Lower lobe of right lung (tissue), 2 donors: ENCODE results near the gene CNOT2. TPM values are rescaled to one million over a fixed set of nuclear protein-coding genes. Genes with fewer than 3 reads are reported as not detected.

Experiments
- ATAC-seq, 2 donors: fragments of 200-7000 bp; cut with Tn5 transposase; one replicate each; pipeline ENCODE4 v1.9.1; 2020 to 2022; ENCODE audit warnings: mild to moderate bottlenecking in 2 of 2, moderate library complexity in 2 of 2
- DNase-seq: peaks from one replicate; pipeline ENCODE4 v3.0.0-alpha.2; 2020
- H3K27ac ChIP-seq: fragments of 200-600 bp; one replicate; pipeline ENCODE4 v1.8.0; 2022
- H3K27me3 ChIP-seq: fragments of 200-600 bp; one replicate; pipeline ENCODE4 v1.8.0; 2022; ENCODE audit warnings: low read depth
- H3K36me3 ChIP-seq: fragments of 200-600 bp; one replicate; pipeline ENCODE4 v1.8.0; 2022; ENCODE audit warnings: mild to moderate bottlenecking
- H3K4me1 ChIP-seq: fragments of 200-600 bp; one replicate; pipeline ENCODE4 v1.8.0; 2022
- H3K4me3 ChIP-seq: fragments of 200-600 bp; one replicate; pipeline ENCODE4 v1.8.0; 2022; ENCODE audit warnings: mild to moderate bottlenecking
- H3K9me3 ChIP-seq: fragments of 200-600 bp; one replicate; pipeline ENCODE4 v1.8.0; 2022
- intact Hi-C: fragments of 100-400 bp; cut with DNase I; formaldehyde crosslinking; loops from one replicate; pipeline ENCODE4 v1.11.0; 2022
- total RNA-seq: library from RNA; stranded (reverse); fragmentation: NEBNext Ultra II Directional; extraction: Animal tissue kit (Norgen Biotek cat#: 25700); gene quantifications from one replicate; pipeline ENCODE4 v1.2.1, GENCODE V29; 2021
- TF ChIP-seq, protein P1 (sequence below): fragments of 200-600 bp; IDR thresholded peaks from one replicate; pipeline ENCODE4 v1.8.0; 2022; ENCODE audit warnings: antibody characterized with exemption, mild to moderate bottlenecking
- donor health status: DM: no; HTN: yes; CAD: no; lungs with severe emphysema.

Gene CNOT2
- total RNA-seq, 1 donor from 2014 or later, result 66.2 TPM

DNA sequence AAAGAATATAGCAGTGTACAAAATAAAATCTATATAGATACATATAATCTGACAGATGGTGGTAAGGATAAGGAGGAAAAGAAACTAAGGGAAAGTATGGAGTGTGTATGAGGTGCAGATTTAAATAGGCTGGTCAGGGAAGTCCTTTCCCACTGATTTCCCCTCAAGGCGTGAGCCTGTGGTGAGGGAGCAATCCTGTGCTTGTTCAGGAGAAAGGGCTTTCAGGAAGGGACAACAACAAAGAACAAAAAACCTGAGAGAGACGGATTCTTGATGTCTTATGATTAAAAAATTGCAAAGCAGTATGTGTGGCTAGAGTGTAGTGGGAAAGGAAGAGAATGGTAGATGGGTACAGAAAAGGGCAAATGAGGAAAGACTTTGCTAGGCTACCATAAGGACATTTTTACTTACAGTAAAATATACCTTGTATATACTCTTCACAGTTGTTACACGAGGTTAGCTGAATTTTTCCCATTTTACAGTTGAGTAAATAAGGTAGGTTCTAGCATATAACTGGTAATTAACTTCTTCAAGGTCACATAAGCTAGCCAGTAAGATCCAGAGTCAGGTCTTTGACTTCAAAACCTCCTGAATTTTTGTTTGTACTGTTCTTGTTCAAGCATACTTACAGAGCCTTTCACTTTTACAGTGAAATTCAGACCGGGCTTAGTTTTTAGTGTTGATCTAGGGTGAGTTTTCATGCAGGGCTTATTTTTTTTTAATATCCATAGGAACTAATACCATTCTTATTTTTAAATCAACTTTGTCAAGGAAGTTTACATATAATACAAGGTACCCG, 15.6 kb downstream of the CNOT2 start:
- DNase-seq, result no peak
- H3K4me3 ChIP-seq, result no peak overlapping the region
- H3K4me1 ChIP-seq, result peaks cover 30% of the 10 kb centered on the region
- intact Hi-C loops, result no loop called here
- ATAC-seq, result peak in 1 of 2 donors; percentile 59
- H3K27ac ChIP-seq, result no peak overlapping the region
- no peaks in the 10 kb centered on the region for H3K27me3 ChIP-seq
- TF ChIP-seq, protein P1, sequence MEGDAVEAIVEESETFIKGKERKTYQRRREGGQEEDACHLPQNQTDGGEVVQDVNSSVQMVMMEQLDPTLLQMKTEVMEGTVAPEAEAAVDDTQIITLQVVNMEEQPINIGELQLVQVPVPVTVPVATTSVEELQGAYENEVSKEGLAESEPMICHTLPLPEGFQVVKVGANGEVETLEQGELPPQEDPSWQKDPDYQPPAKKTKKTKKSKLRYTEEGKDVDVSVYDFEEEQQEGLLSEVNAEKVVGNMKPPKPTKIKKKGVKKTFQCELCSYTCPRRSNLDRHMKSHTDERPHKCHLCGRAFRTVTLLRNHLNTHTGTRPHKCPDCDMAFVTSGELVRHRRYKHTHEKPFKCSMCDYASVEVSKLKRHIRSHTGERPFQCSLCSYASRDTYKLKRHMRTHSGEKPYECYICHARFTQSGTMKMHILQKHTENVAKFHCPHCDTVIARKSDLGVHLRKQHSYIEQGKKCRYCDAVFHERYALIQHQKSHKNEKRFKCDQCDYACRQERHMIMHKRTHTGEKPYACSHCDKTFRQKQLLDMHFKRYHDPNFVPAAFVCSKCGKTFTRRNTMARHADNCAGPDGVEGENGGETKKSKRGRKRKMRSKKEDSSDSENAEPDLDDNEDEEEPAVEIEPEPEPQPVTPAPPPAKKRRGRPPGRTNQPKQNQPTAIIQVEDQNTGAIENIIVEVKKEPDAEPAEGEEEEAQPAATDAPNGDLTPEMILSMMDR, result no peak
- H3K9me3 ChIP-seq, result no peaks in the 10 kb centered on the region
- no peaks in the 10 kb centered on the region for H3K36me3 ChIP-seq

GRCh38 chr12:70260646-70261045, 17.4 kb downstream of the CNOT2 start:
- Histone ChIP-seq H3K4me3 (no peak overlapping the region), H3K27ac (no peak overlapping the region), H3K4me1 (peaks cover 23% of the 10 kb centered on the region), H3K36me3 (no peaks in the 10 kb centered on the region), H3K9me3 (no peaks in the 10 kb centered on the region), H3K27me3 (no peaks in the 10 kb centered on the region)
- intact Hi-C loops, result no loop called here
- no peak for ATAC-seq
- no peak for DNase-seq
- TF ChIP-seq, protein P1, result no peak

- no peak overlapping the region for H3K27ac ChIP-seq
- H3K27me3 ChIP-seq, result no peaks in the 10 kb centered on the region
- ATAC-seq (no peak), DNase-seq (no peak)
- no peaks in the 10 kb centered on the region for H3K9me3 ChIP-seq
- H3K4me3 ChIP-seq, result no peak overlapping the region
- intact Hi-C loops, result no loop called here
- peaks cover 16% of the 10 kb centered on the region for H3K4me1 ChIP-seq
- TF ChIP-seq, protein P1, result no peak
- H3K36me3 ChIP-seq, result no peaks in the 10 kb centered on the region
These were observed 21.0 kb downstream of the CNOT2 start for GRCh38 chr12:70264067-70264867.

- Histone ChIP-seq H3K27me3 (no peaks in the 10 kb centered on the region), H3K4me3 (no peak overlapping the region), H3K36me3 (no peaks in the 10 kb centered on the region), H3K4me1 (peaks cover 22% of the 10 kb centered on the region), H3K9me3 (no peaks in the 10 kb centered on the region), H3K27ac (no peak overlapping the region)
- DNase-seq (no peak), ATAC-seq (no peak)
- TF ChIP-seq, protein P1, result no peak
- intact Hi-C loops, result no loop called here
These were observed 21.9 kb downstream of the CNOT2 start for GRCh38 chr12:70265132-70265531.

GRCh38 chr12:70267550-70267949, 24.3 kb downstream of the CNOT2 start:
- ATAC-seq (no peak), DNase-seq (no peak)
- Histone ChIP-seq H3K4me1 (peaks cover 31% of the 10 kb centered on the region), H3K36me3 (no peaks in the 10 kb centered on the region), H3K27ac (no peak overlapping the region), H3K27me3 (no peaks in the 10 kb centered on the region), H3K4me3 (no peak overlapping the region), H3K9me3 (no peaks in the 10 kb centered on the region)
- intact Hi-C loops, result no loop called here
- TF ChIP-seq, protein P1, result no peak
